ENCODE measurements around the gene CCBE1.

DNA sequence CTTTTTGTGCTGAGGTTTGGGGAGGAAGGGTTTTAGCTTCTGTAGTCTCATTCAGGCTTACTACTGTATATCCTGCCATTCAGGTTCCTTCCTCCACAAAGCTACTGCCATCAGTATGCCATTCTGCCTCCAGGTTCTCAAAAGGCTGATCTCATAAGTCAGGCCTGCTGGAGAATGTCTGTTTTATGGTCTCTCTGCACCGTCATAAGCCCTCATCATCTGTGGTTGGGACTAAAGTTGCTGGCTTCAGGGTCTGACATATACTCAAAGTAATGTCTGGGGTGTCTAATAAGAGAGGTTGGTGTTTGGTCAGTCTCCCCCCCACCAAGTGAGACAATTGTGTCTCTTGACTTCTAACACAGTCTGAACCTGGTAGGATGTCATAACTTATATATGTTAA lies 36.2 kb upstream of the CCBE1 start:
- no peak for TF ChIP-seq EZH2 (IDR thresholded peaks at IDR 0.05)
- TF ChIP-seq, protein P1, sequence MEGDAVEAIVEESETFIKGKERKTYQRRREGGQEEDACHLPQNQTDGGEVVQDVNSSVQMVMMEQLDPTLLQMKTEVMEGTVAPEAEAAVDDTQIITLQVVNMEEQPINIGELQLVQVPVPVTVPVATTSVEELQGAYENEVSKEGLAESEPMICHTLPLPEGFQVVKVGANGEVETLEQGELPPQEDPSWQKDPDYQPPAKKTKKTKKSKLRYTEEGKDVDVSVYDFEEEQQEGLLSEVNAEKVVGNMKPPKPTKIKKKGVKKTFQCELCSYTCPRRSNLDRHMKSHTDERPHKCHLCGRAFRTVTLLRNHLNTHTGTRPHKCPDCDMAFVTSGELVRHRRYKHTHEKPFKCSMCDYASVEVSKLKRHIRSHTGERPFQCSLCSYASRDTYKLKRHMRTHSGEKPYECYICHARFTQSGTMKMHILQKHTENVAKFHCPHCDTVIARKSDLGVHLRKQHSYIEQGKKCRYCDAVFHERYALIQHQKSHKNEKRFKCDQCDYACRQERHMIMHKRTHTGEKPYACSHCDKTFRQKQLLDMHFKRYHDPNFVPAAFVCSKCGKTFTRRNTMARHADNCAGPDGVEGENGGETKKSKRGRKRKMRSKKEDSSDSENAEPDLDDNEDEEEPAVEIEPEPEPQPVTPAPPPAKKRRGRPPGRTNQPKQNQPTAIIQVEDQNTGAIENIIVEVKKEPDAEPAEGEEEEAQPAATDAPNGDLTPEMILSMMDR (IDR thresholded peaks at IDR 0.05) = no peak

All from neural progenitor cell (in vitro differentiated cells).